HG03575 (cell line): Measurements from ENCODE around the gene ZNF750.
A peak's percentile ranks its signal among the peaks of the same experiment; 100 is the strongest.

Source experiments
- ATAC-seq: cut with Tn5 transposase; IDR thresholded peaks from one replicate; pipeline ENCODE4 v1.9.1; 2021; ENCODE audit not compliant: unreplicated experiment, insufficient number of reproducible peaks, low FRiP score; ENCODE audit errors: extremely low read depth

ZNF750 gene

DNA sequence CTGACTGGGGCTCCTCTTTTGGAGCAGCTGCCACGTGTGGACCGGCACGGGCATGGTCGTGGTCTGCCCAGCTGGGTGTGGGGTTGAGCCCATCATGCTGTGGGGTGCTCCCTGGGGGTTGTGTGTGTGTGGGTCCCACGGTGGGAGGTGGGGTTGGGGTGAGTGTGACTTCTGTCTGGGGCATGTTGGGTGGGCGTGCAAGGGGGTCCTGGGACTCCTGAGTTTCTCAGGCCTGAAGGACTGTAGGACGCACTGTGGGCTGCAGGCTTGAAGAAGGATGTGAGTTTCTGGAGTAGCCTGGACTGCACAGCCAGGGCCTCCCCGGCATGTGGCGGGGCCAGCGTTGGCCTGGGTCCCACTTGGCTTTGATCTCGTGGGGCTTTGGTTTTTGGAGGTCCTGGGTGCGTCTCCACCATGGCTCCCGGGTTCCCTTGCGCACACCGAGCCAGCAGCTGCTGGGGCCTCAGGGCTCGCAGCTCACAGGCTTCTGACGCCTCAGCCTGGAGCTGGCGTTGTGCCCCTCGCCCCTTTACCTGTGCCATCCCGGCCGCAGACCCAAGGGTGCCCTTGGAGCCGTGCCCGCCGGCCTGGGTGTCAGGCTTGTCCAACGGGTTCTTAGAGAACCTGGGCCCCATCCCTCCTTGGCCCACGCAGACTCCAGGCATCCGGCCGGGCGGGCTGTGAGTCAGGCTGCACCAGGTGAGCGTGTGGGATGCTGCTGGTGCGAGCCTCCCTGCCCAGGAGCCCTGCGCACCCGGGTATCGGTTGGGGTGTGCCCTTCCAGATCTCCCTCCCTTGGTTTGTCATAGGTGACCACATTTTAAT, 34.4 kb upstream of the ZNF750 start:
- no peak for ATAC-seq

DNA sequence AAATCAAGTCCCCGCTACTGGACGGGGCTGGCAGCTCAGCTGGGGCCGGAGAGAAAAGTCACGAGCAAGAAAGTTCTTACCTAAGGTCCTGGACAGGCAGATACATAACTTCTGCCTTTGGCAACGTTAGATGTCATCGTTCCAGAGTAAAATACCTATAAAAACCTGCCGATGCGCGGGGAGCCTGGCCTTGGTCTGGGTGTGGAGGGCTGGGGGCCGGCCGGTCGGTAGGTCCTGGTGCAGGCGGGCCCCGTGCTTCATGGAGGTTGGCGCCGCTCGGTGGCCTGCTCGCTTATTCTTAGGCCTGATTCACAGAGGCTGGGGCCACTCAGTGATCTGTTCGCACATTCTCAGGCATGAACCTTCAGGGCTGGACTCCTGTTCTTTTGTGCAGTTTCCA, 33.7 kb upstream of the ZNF750 start:
- ATAC-seq, result no peak

DNA sequence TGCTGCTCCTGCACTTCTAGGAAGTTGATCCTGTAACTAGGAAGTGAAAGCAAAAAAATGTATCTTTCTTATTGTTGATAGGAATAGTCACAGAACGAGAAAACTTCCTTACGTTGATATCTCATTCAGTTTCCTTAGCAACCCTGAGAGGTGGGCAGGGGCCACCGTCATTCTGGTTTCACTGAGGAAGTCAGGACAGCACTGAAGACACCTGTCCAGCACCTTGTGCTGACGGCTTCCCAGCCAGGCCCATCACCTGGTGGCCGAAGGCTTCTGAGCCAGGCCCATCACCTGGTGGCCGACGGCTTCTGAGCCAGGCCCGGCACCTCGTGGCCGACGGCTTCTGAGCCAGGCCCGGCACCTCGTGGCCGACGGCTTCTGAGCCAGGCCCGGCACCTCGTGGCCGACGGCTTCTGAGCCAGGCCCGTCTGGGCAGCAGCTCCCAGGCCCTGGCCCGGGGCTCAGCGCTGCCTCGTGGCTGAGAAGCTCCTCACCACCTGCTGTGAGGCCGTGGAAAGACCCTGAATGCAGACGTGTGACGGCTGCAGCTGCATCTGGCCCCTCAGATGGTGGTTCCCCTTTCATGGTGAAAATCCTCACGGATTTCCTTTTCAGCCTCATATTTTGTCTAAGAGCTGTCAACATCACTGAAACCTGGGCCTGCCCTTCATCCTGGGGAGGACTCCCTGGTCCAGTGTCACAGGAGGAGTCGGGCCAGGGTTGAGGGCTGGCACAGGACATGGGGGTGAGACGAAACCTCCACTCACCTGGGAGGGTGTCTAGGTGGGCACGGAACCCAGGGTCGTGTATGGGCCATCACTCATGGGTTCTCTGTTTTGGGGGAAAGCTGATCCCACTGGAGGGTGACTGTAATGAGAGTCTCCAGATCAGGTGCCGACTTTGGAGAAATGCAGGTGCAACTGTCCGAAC, 33.0 kb upstream of the ZNF750 start:
- ATAC-seq, result no peak

GRCh38 chr17:82871776-82872561, 32.1 kb upstream of the ZNF750 start:
- ATAC-seq, result no peak

GRCh38 chr17:82871056-82871775, 31.4 kb upstream of the ZNF750 start:
- ATAC-seq, result peak; percentile 52

DNA sequence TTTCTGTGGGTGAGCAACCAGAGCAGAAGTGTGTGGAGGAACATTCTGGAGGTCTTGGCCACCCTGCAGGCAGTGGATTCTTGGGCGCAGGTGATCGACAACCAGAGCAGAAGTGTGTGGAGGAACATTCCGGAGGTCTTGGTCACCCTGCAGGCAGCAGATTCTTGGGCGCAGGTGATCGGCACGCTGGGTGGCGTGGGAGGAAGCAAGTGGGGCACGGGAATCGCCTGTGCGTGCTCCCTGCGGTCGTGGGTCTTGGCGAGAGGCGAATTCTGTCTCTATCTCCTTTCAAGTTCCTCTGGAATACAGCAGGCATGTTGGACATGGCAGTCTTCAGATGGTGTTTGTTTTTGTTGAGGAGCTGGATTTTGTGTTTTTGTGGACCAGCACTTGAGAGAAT, 30.7 kb upstream of the ZNF750 start:
- ATAC-seq, result no peak

- no peak for ATAC-seq
Observed at GRCh38 chr17:82870091-82870491, 30.3 kb upstream of the ZNF750 start.

DNA sequence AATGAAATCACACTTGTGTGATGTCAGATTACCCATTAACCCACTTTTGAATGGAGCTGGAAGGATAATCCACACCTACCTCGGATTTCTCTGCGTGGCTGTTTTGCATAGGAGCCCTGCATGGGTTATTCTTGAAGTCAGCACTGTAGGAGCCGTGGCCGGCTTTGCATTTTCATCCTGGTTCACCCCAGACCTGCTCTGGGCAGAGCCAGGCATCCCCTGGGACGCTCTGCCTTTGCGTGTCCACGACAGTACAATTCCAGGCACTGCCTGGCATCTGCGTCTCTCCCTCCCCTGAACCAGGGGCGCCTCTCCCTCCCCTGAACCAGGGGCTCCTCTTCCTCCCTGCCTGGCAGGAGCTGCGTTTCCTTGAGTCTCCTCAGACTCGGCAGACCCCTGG, 29.7 kb upstream of the ZNF750 start:
- ATAC-seq, result no peak

GRCh38 chr17:82868715-82869131, 28.9 kb upstream of the ZNF750 start:
- no peak for ATAC-seq

- no peak for ATAC-seq
Observed at GRCh38 chr17:82867763-82868325, 28.0 kb upstream of the ZNF750 start.

DNA sequence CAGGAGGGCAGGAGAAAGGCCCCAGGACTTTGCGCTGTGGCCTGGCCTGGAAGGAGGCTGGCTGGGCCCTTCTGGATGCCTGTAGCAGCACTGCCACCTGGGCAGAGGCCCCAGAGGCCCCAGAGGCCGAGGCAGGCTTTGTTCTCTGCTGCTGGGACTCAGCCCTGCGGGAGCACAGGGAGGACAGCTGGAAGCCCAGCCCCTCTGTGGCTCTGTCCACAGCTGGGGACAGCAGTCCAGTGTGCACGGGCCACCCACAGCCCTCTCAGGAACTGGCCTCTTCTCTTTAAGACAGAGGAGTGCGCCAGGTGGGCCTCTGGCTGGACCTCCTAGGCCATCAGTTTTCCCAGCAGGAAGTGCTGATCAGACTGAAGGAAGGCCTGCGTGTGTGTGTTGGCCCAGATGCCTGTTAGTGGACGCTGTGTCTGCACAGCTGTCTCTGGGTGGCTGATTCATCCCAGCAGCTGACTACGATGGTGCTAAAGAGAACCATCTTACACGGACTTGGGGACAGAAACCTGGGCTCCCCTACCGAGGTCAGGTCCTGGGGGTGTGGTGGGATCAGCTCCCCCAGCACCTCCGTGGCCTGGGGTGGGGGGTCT, 26.9 kb upstream of the ZNF750 start:
- ATAC-seq, result no peak

- no peak for ATAC-seq
Observed at GRCh38 chr17:82865774-82866395, 26.1 kb upstream of the ZNF750 start.

GRCh38 chr17:82865274-82865673, 25.5 kb upstream of the ZNF750 start:
- ATAC-seq, result no peak

- no peak for ATAC-seq
Observed at GRCh38 chr17:82864713-82865248, 25.0 kb upstream of the ZNF750 start.

DNA sequence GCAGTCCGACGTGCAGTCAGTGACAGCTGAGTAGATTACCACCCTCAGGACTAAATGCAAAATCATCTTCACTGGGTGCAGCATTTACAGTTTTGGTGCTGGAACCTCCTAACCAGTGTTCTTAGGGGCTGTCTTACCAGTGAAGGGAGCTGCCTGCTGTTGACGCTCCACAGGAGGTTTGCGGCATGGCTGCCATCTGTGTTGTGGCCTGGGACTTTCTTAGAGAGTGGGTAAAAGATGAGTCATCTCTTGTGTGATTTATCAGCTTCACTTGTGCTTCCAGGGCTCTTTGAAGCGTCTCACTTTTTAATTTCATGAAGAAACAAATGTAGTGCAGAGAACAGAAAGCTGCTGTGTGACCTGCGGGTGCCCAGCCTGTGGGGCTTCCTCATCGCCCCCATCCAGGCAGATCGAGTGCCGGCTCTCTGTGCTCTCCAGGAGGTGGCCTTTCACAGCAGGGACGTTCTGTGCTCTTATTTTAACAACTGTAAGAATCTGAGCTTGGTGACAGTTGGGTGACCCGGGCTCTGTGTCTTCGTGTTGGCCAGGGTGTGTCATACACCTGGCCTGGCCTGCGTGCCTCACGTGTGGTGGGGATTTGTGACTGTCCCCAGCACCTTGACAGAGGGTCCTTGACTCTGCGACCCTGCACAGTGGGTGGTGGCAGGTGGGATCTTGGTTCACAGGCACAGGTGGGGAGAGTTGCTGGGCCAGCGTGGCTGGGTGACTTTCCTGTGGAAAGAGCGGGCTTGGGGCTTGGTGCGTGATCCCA, 24.3 kb upstream of the ZNF750 start:
- ATAC-seq, result peak; percentile 76

DNA sequence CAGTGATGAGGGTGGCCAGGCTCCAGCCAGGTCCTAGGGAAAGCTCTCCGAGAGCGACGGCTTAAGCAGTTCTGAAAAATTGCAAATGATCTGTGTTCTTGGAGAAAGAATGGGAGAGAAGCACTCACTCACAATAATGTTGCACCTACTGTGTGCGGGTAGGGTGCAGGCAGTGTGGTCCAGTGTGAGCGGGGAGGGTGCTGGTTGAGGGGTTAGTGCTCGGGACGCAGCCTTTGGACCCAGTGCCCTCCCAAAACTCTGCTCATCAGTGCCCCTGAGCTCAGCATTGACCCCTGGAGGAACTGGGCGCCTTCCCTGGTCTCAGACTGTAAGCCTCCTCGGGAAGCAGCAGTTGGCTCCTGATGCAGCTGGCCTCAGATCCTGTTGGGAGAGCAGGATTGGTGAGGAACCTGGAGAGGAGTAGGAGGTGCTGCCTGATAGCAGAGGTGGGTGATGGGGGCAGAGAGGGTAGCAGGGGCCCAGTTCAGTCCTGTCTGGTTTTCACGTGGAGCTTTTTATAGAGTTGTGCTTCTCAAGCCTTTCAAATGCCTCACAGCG, 23.6 kb upstream of the ZNF750 start:
- ATAC-seq, result no peak
